NT2/D1 (cell line): ENCODE data around the gene OR52B6.

Experiments used
- DNase-seq: peaks from one replicate; pipeline ENCODE4 v3.0.0-alpha.2; 2011; ENCODE audit warnings: low read depth, low spot score
- H3K27me3 ChIP-seq: 2 replicates; pipeline ENCODE4 v1.6.0; 2011; ENCODE audit warnings: mild to moderate bottlenecking; ENCODE audit not compliant: insufficient read length, insufficient read depth
- H3K36me3 ChIP-seq: 2 replicates; pipeline ENCODE4 v1.6.1; 2011; ENCODE audit warnings: mild to moderate bottlenecking, low read length, mixed read lengths; ENCODE audit not compliant: insufficient read depth, insufficient read length
- H3K4me1 ChIP-seq: 2 replicates; pipeline ENCODE4 v1.5.1; 2011; ENCODE audit not compliant: insufficient read depth, insufficient read length
- H3K4me3 ChIP-seq: 2 replicates; pipeline ENCODE4 v1.5.1; 2011; ENCODE audit warnings: low read depth; ENCODE audit not compliant: insufficient read length
- H3K9ac ChIP-seq: 2 replicates; pipeline ENCODE4 v1.6.0; 2011; ENCODE audit warnings: low read depth; ENCODE audit not compliant: insufficient read length
- H3K9me3 ChIP-seq: 2 replicates; pipeline ENCODE4 v1.5.1; 2011; ENCODE audit warnings: mild to moderate bottlenecking, low read length; ENCODE audit not compliant: insufficient read depth
- SUZ12 ChIP-seq: IDR thresholded peaks from 2 replicates; pipeline ENCODE4 v1.6.1; 2011; ENCODE audit not compliant: insufficient read length, insufficient read depth; ENCODE audit errors: extremely low read depth
- YY1 ChIP-seq: IDR thresholded peaks from 2 replicates; pipeline ENCODE4 v1.6.1; 2011; ENCODE audit not compliant: insufficient read length, insufficient read depth
- ZNF274 ChIP-seq: IDR thresholded peaks from 2 replicates; pipeline ENCODE4 v1.6.1; 2011; ENCODE audit warnings: mild to moderate bottlenecking, low read depth, low read length

OR52B6 gene

GRCh38 chr11:5624489-5625279, 44.0 kb downstream of the OR52B6 start, which contains the start of gene TRIM34:
TSS of gene TRIM34 (plus strand) at chr11:5625001. CDS start at chr11:5632332, 7,331 bp downstream.
- no peaks in the 10 kb centered on the region for H3K27me3 ChIP-seq
- H3K4me1 ChIP-seq, result no peaks in the 10 kb centered on the region
- no peak within 1 kb of the TSS for H3K9ac ChIP-seq
- no peak within 1 kb of the TSS for H3K4me3 ChIP-seq
- no peaks in the 10 kb centered on the region for H3K9me3 ChIP-seq
- H3K36me3 ChIP-seq, result no peaks in the 10 kb centered on the region
- no peak for TF ChIP-seq ZNF274
- no peak for TF ChIP-seq SUZ12
- TF ChIP-seq YY1, result no peak
- no peak for DNase-seq

- H3K27me3 ChIP-seq, result no peaks in the 10 kb centered on the region
- H3K4me3 ChIP-seq, result no peak overlapping the region
- no peak for DNase-seq
- no peaks in the 10 kb centered on the region for H3K36me3 ChIP-seq
- H3K9me3 ChIP-seq, result no peaks in the 10 kb centered on the region
- no peak overlapping the region for H3K9ac ChIP-seq
- H3K4me1 ChIP-seq, result no peaks in the 10 kb centered on the region
- no peak for TF ChIP-seq YY1
- no peak for TF ChIP-seq ZNF274
- no peak for TF ChIP-seq SUZ12
Observed at GRCh38 chr11:5625281-5625680, 44.6 kb downstream of the OR52B6 start.

GRCh38 chr11:5626196-5626595, 45.5 kb downstream of the OR52B6 start:
- H3K4me3 ChIP-seq, result no peak overlapping the region
- H3K4me1 ChIP-seq, result no peaks in the 10 kb centered on the region
- no peak for TF ChIP-seq YY1
- TF ChIP-seq SUZ12, result no peak
- TF ChIP-seq ZNF274, result no peak
- H3K27me3 ChIP-seq, result no peaks in the 10 kb centered on the region
- no peaks in the 10 kb centered on the region for H3K36me3 ChIP-seq
- DNase-seq, result no peak
- H3K9me3 ChIP-seq, result no peaks in the 10 kb centered on the region
- no peak overlapping the region for H3K9ac ChIP-seq

GRCh38 chr11:5631417-5631816, 50.7 kb downstream of the OR52B6 start:
- H3K9ac ChIP-seq, result no peak overlapping the region

More at GRCh38 chr11:5631417-5631816, 50.7 kb downstream of the OR52B6 start:
- H3K4me1 ChIP-seq, result no peaks in the 10 kb centered on the region
- DNase-seq, result no peak
- H3K9me3 ChIP-seq, result no peaks in the 10 kb centered on the region
- no peak overlapping the region for H3K4me3 ChIP-seq
- H3K36me3 ChIP-seq, result no peaks in the 10 kb centered on the region
- H3K27me3 ChIP-seq, result no peaks in the 10 kb centered on the region
- TF ChIP-seq ZNF274 (no peak), SUZ12 (no peak), YY1 (no peak)
